GM12873 (cell line): Measurements from ENCODE around the gene SLC25A21.

ENCODE experiments used
- CTCF ChIP-seq: IDR thresholded peaks from 2 replicates; pipeline ENCODE4 v1.5.1; 2012; ENCODE audit warnings: low read depth, mild to moderate bottlenecking, moderate library complexity, low read length, control low read depth; ENCODE audit not compliant: insufficient read depth; ENCODE audit errors: missing control alignments

Gene SLC25A21

GRCh38 chr14:37170993-37171392 is 1.4 kb downstream of the SLC25A21 start:
- TF ChIP-seq CTCF, result no peak

DNA sequence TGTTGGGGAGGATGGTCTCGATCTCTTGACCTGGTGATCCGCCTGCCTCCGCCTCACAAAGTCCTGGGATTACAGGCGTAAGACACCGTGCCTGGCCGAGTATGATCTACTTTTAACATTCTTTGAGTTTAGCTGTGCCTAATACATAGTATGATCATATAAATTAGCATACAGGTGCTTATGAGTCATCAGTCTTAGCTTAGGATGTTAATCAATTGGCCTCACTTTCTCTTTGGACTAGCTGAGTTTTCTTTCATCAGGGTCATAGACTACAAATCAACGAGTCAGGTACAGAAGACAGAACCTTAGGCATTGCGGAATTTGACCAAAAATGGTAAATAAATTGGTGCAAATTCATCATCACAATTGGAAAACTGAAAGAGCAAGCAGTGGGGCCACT is 2.2 kb downstream of the SLC25A21 start:
- TF ChIP-seq CTCF, result no peak

DNA sequence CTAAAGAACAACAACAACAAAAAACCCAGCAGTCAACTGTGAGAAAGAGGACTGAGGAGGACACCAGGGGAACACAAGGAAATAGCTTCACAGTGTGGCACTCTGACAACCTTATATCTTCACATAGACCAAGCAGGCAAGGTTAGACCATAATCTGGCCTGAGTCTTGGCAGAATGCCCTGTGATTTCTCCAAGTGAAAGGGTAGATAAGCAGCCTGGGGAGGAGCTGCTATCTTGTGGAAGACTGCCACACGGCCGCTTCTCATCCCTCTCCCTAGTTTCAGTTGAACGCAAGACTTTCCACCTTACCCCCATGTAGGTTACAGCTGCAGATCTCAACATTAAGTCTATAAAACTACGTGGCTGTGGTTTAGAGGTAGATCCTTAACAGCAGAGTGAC is 3.7 kb downstream of the SLC25A21 start:
- TF ChIP-seq CTCF, result no peak

GRCh38 chr14:37167151-37168047 is 5.0 kb downstream of the SLC25A21 start:
- no peak for TF ChIP-seq CTCF

- TF ChIP-seq CTCF, result no peak
Observed at GRCh38 chr14:37165794-37166193, 6.6 kb downstream of the SLC25A21 start.

DNA sequence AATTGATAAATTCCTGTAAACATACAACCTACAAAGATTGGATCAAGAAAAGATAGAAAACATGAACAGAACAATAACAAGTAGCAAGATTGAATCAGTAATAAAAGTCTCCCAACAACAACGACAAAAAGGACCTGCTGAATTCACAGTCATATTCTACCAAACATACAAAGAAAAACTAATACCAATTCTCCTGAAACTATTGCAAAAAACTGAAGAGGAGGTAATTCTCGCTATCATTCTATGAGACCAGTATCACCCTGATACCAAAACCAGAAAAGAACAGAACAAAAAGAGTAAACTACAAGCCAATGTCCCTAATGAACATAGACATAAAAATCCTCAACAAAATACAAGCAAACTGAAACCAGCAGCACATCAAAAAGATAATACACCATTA is 14.4 kb downstream of the SLC25A21 start:
- TF ChIP-seq CTCF, result no peak

DNA sequence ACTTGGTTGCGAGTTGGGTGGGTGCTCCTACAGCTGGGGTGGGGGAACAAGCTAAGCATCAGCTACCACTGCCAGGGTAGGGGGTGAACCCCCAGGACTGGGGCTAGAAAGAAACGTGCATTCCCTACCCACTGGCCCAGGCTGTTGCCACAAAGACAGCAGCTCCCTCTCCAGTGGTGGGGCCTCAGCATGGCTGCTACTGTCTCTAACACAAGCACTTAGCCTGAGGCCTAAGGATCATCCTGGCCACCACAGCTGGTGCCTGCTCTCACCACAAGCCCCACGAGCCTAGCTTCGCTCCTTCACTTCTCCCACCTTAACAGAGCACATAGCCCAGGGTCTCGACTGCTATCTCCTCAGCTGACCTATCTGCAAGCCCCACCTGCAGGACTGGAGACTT is 18.9 kb downstream of the SLC25A21 start:
- no peak for TF ChIP-seq CTCF
